ENCODE measurements around the gene NMUR2.
A peak's percentile ranks its signal among the peaks of the same experiment; 100 is the strongest.

NMUR2 gene

GRCh38 chr5:152358861-152359568 is 46.1 kb downstream of the NMUR2 start:
- TF ChIP-seq CTCF (IDR thresholded peaks at IDR 0.05; ENCODE audit: low read length, missing control alignments) = no peak
- H3K4me3 ChIP-seq (replicated peaks; ENCODE audit: low read depth, low read length) = no peak overlapping the region

GRCh38 chr5:152356506-152356905 is 48.6 kb downstream of the NMUR2 start:
- TF ChIP-seq CTCF (IDR thresholded peaks at IDR 0.05; ENCODE audit: low read length, missing control alignments) = no peak
- DNase-seq (ENCODE audit: low read depth) = no peak
- no peak overlapping the region for H3K4me3 ChIP-seq (replicated peaks; ENCODE audit: low read depth, low read length)

More at GRCh38 chr5:152358861-152359568, 46.1 kb downstream of the NMUR2 start:
- no peak for DNase-seq (ENCODE audit: low read depth)

GRCh38 chr5:152355061-152355460 is 50.0 kb downstream of the NMUR2 start:
- no peak for DNase-seq (ENCODE audit: low read depth)
- H3K4me3 ChIP-seq (replicated peaks; ENCODE audit: low read depth, low read length) = no peak overlapping the region
- TF ChIP-seq CTCF (IDR thresholded peaks at IDR 0.05; ENCODE audit: low read length, missing control alignments) = no peak

- no peak overlapping the region for H3K4me3 ChIP-seq (replicated peaks; ENCODE audit: low read depth, low read length)
- no peak for TF ChIP-seq CTCF (IDR thresholded peaks at IDR 0.05; ENCODE audit: low read length, missing control alignments)
- DNase-seq (ENCODE audit: low read depth) = no peak
Measured at GRCh38 chr5:152353001-152353400, 52.1 kb downstream of the NMUR2 start.

GRCh38 chr5:152349683-152350526 is 55.2 kb downstream of the NMUR2 start:
- TF ChIP-seq CTCF (IDR thresholded peaks at IDR 0.05; ENCODE audit: low read length, missing control alignments) = peak; percentile 82
- H3K4me3 ChIP-seq (replicated peaks; ENCODE audit: low read depth, low read length) = no peak overlapping the region
- peak; percentile 35 for DNase-seq (ENCODE audit: low read depth)
